ENCODE measurements around the gene GNG3. TPM values are rescaled to one million over a fixed set of nuclear protein-coding genes. Genes with fewer than 3 reads are reported as not detected.

GNG3 gene
- total RNA-seq, 1 experiment from 2014 or later, result not detected

DNA sequence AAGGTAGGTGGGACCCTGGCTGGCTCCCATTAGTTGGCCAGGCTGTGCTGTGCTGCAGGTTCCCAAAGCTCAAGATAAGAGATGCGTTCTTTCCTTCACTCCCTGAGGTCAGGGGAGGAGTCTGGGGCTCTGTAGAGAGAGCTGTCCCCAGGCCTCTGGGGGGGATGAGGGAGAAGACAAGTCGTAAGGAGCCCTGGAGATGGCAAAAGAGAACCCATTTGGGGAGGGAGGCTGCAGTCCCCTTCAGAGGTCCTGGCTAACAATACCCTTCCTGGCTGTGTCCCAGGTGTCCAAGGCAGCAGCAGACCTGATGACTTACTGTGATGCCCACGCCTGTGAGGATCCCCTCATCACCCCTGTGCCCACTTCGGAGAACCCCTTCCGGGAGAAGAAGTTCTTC lies 916 bp downstream of the GNG3 start:
- no peak overlapping the region for H3K27ac ChIP-seq (ENCODE audit: low read depth, low read length)
- H3K27me3 ChIP-seq (ENCODE audit: insufficient read depth, low read length), result no peaks in the 10 kb centered on the region
- DNase-seq (ENCODE audit: low read depth, low spot score), result no peak
- H3K4me3 ChIP-seq (replicated peaks in 1 of 2; ENCODE audit: low read depth in 1 of 2, low read length in 2 of 2), result no peak overlapping the region
- intact Hi-C loops (cut with micrococcal nuclease), result no loop called here
- no peaks in the 10 kb centered on the region for H3K9me2 ChIP-seq (ENCODE audit: insufficient read depth)
- CTCF ChIA-PET, result no interaction called here
- H3K4me2 ChIP-seq (ENCODE audit: low read length), result no peak overlapping the region
- BruUV-seq (replicated peaks), result no TSS peak
- peak; percentile 41; the same call in 1 of the 2 replicates for TF ChIP-seq POLR2AphosphoS5 (IDR thresholded peaks at IDR 0.05; ENCODE audit: low read depth, low read length)
- TF ChIP-seq CBX3 (IDR thresholded peaks at IDR 0.05; ENCODE audit: low read depth), result no peak
- no peak for TF ChIP-seq ZFX (IDR thresholded peaks at IDR 0.05)
- no peak for TF ChIP-seq YY1 (IDR thresholded peaks at IDR 0.05; ENCODE audit: extremely low read depth, insufficient replicate concordance, low read depth, low read length)
- no peak for TF ChIP-seq FOSL1 (IDR thresholded peaks at IDR 0.05; ENCODE audit: low read depth)
- no peak for TF ChIP-seq EZH2 (IDR thresholded peaks at IDR 0.05)
- TF ChIP-seq JUND (IDR thresholded peaks at IDR 0.05), result no peak
- TF ChIP-seq TCF7L2 (IDR thresholded peaks at IDR 0.05; ENCODE audit: borderline replicate concordance, extremely low read depth, insufficient read depth, insufficient read length), result no peak
- POLR2A ChIA-PET, result interaction anchor here (0.9 kb wide), 1 partner anchor 40 kb away, joined by 3 read pairs; no protein-coding TSS in a partner anchor
- peaks cover 5 to 20% of the 10 kb centered on the region in 2 experiments for H3K4me1 ChIP-seq (ENCODE audit: control insufficient read depth in 1 of 2, insufficient read depth in 2 of 2, low read length in 2 of 2)
- peaks cover 16% of the 10 kb centered on the region for H3K79me2 ChIP-seq (ENCODE audit: insufficient read depth, low read length)
- RAD21 ChIA-PET (ENCODE audit: low non-redundant PET in 1 of 2, low total read pairs in 2 of 2, uncharacterized antibody in 2 of 2, unreplicated experiment in 2 of 2), result no interaction called here
- ATAC-seq, result no peak
- no peak overlapping the region for H3K9ac ChIP-seq (ENCODE audit: low read length)
- H4K20me1 ChIP-seq (ENCODE audit: insufficient read depth), result no peaks in the 10 kb centered on the region
- no peaks in the 10 kb centered on the region for H3K9me3 ChIP-seq (ENCODE audit: control insufficient read depth in 1 of 2, insufficient read depth in 1 of 2, low read depth in 1 of 2, low read length in 2 of 2)
- no peak overlapping the region for H2AFZ ChIP-seq (ENCODE audit: low read depth, low read length, poor library complexity, severe bottlenecking)
- peaks cover 14 to 37% of the 10 kb centered on the region in 2 experiments for H3K36me3 ChIP-seq (ENCODE audit: control insufficient read depth in 1 of 2, insufficient read depth in 2 of 2, low read length in 2 of 2)

DNA sequence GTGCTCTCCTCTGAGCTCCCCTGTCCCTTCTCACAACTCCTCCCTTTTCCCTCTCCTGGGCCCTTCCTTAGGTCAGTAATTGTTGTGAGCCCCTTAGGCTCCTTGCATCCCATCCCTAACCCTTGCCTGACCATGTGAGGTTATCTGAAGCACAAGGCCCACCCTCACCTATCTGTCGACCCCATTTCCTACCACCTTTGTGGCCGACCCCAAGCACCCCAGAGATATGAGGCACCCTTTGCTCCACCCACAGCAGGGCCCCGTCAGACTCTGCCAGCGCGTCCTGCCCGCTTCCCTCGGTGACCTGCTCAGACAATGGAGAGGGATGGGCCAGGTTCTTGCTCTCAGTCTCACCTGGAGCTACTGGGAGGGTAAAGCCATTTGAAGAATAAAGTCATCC lies 1.3 kb downstream of the GNG3 start:
- no TSS peak for BruUV-seq (replicated peaks)
- ATAC-seq, result no peak
- no peak overlapping the region for H3K27ac ChIP-seq (ENCODE audit: low read depth, low read length)
- no peak for TF ChIP-seq JUND (IDR thresholded peaks at IDR 0.05)
- no peak for TF ChIP-seq EGR1 (IDR thresholded peaks at IDR 0.05; ENCODE audit: low read depth)
- TF ChIP-seq POLR2A (IDR thresholded peaks at IDR 0.05; ENCODE audit: borderline replicate concordance, extremely low read depth, insufficient read depth, insufficient read length), result no peak
- no peak for TF ChIP-seq CEBPB (IDR thresholded peaks at IDR 0.05; ENCODE audit: low read depth)
- no peak for TF ChIP-seq CBX3 (IDR thresholded peaks at IDR 0.05; ENCODE audit: low read depth)
- TF ChIP-seq ELF1 (IDR thresholded peaks at IDR 0.05; ENCODE audit: borderline replicate concordance, low read depth), result no peak
- TF ChIP-seq, protein P1, sequence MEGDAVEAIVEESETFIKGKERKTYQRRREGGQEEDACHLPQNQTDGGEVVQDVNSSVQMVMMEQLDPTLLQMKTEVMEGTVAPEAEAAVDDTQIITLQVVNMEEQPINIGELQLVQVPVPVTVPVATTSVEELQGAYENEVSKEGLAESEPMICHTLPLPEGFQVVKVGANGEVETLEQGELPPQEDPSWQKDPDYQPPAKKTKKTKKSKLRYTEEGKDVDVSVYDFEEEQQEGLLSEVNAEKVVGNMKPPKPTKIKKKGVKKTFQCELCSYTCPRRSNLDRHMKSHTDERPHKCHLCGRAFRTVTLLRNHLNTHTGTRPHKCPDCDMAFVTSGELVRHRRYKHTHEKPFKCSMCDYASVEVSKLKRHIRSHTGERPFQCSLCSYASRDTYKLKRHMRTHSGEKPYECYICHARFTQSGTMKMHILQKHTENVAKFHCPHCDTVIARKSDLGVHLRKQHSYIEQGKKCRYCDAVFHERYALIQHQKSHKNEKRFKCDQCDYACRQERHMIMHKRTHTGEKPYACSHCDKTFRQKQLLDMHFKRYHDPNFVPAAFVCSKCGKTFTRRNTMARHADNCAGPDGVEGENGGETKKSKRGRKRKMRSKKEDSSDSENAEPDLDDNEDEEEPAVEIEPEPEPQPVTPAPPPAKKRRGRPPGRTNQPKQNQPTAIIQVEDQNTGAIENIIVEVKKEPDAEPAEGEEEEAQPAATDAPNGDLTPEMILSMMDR (IDR thresholded peaks at IDR 0.05 in 2 of 3, conservative IDR thresholded peaks at IDR 0.05 in 1 of 3; ENCODE audit: borderline replicate concordance in 1 of 3, insufficient read depth in 1 of 3, low read depth in 2 of 3, low read length in 2 of 3), result no peak
- TF ChIP-seq, protein P2, sequence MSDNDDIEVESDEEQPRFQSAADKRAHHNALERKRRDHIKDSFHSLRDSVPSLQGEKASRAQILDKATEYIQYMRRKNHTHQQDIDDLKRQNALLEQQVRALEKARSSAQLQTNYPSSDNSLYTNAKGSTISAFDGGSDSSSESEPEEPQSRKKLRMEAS (IDR thresholded peaks at IDR 0.05), result no peak
- TF ChIP-seq, protein P3, sequence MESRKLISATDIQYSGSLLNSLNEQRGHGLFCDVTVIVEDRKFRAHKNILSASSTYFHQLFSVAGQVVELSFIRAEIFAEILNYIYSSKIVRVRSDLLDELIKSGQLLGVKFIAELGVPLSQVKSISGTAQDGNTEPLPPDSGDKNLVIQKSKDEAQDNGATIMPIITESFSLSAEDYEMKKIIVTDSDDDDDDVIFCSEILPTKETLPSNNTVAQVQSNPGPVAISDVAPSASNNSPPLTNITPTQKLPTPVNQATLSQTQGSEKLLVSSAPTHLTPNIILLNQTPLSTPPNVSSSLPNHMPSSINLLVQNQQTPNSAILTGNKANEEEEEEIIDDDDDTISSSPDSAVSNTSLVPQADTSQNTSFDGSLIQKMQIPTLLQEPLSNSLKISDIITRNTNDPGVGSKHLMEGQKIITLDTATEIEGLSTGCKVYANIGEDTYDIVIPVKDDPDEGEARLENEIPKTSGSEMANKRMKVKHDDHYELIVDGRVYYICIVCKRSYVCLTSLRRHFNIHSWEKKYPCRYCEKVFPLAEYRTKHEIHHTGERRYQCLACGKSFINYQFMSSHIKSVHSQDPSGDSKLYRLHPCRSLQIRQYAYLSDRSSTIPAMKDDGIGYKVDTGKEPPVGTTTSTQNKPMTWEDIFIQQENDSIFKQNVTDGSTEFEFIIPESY (IDR thresholded peaks at IDR 0.05; ENCODE audit: extremely low read depth, insufficient replicate concordance, low read length), result no peak
- TF ChIP-seq EZH2 (IDR thresholded peaks at IDR 0.05), result no peak

More for the DNA sequence above, 1.3 kb downstream of the GNG3 start:
- H3K27me3 ChIP-seq (ENCODE audit: insufficient read depth, low read length), result no peaks in the 10 kb centered on the region
- POLR2A ChIA-PET, result interaction anchor here (0.9 kb wide), 1 partner anchor 40 kb away, joined by 3 read pairs; no protein-coding TSS in a partner anchor
- intact Hi-C loops (cut with micrococcal nuclease), result no loop called here
- H3K79me2 ChIP-seq (ENCODE audit: insufficient read depth, low read length), result peaks cover 20% of the 10 kb centered on the region
- no peaks in the 10 kb centered on the region for H3K9me2 ChIP-seq (ENCODE audit: insufficient read depth)
- DNase-seq (ENCODE audit: low read depth, low spot score), result no peak
- peaks cover 5 to 20% of the 10 kb centered on the region in 2 experiments for H3K4me1 ChIP-seq (ENCODE audit: control insufficient read depth in 1 of 2, insufficient read depth in 2 of 2, low read length in 2 of 2)
- CTCF ChIA-PET, result no interaction called here
- no peaks in the 10 kb centered on the region for H3K9me3 ChIP-seq (ENCODE audit: control insufficient read depth in 1 of 2, insufficient read depth in 1 of 2, low read depth in 1 of 2, low read length in 2 of 2)
- RAD21 ChIA-PET (ENCODE audit: low non-redundant PET in 1 of 2, low total read pairs in 2 of 2, uncharacterized antibody in 2 of 2, unreplicated experiment in 2 of 2), result no interaction called here
- H3K4me3 ChIP-seq (replicated peaks in 1 of 2; ENCODE audit: low read depth in 1 of 2, low read length in 2 of 2), result no peak overlapping the region
- no peak overlapping the region for H2AFZ ChIP-seq (ENCODE audit: low read depth, low read length, poor library complexity, severe bottlenecking)
- no peak overlapping the region for H3K9ac ChIP-seq (ENCODE audit: low read length)
- no peaks in the 10 kb centered on the region for H4K20me1 ChIP-seq (ENCODE audit: insufficient read depth)
- no peak overlapping the region for H3K4me2 ChIP-seq (ENCODE audit: low read length)
- H3K36me3 ChIP-seq (ENCODE audit: control insufficient read depth in 1 of 2, insufficient read depth in 2 of 2, low read length in 2 of 2), result peaks cover 18 to 40% of the 10 kb centered on the region in 2 experiments

Measured in HCT116 (cell line).